Measurements from ENCODE around the gene ENO1. TPM values are rescaled to one million over a fixed set of nuclear protein-coding genes. Genes with fewer than 3 reads are reported as not detected.
A peak's percentile ranks its signal among the peaks of the same experiment; 100 is the strongest.

ENO1 gene
- total and polyA plus RNA-seq, 10 donors: 249 to 751 (median 390) TPM

DNA sequence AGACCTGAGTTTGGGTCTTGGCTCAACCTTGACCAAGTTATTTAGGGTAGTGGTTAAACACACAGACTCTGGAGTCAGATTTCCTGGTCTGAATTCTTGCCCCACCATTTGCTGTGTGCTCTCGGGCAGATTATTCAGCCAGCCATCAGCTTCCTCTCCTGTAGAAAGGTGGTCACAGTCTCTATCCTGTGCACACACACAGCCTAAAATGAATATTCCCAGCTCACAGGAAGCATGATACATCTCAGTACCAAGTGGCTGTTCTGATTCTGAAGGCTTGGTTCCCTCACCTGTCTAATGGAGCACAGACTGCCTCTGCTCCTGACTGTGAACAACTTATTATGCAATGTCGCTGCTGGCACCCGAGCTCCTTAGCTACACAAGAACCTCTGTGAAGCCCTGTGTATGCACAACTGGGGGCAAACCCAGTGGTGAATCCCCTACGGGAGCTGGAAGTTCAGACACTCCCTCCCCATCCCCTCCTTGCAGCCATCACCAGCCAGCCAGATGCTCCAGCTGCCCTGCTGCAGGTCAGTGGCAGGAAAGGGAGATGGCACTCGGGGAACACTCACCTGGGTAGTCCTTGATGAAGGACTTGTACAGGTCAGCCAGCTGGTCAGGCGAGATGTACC, 13.7 kb downstream of the ENO1 start:
- no peak overlapping the region for H3K4me3 ChIP-seq
- H3K36me3 ChIP-seq: peaks cover 6 to 100% (median 100%) of the 10 kb centered on the region in 6 donors
- TF ChIP-seq CTCF (IDR thresholded peaks at IDR 0.05 in 8 of 11, conservative IDR thresholded peaks at IDR 0.05 in 3 of 11) (no peak), POLR2AphosphoS5 (IDR thresholded peaks at IDR 0.05) (no peak), POLR2A (IDR thresholded peaks at IDR 0.05) (no peak)
- no peak for DNase-seq
- peaks cover 0 to 52% (median 3%) of the 10 kb centered on the region in 6 donors for H3K4me1 ChIP-seq
- H3K27me3 ChIP-seq (replicated peaks in 1 of 7): no peaks in the 10 kb centered on the region
- intact Hi-C loops (cut with DNase I; ENCODE audit: low total_unique reads): no loop called here
- H3K9me3 ChIP-seq: no peaks in the 10 kb centered on the region
- H3K27ac ChIP-seq: peak overlapping the region in 1 of 8 donors; percentile 51
- 79 to 96% (median 84%) methylated on average over 5 to 6 of the region's 6 CpGs for WGBS, 5 donors

GRCh38 chr1:8863794-8864233, 14.7 kb downstream of the ENO1 start:
- intact Hi-C loops (cut with DNase I; ENCODE audit: low total_unique reads): no loop called here
- H3K9me3 ChIP-seq: no peaks in the 10 kb centered on the region
- peaks cover 2 to 53% (median 12%) of the 10 kb centered on the region in 6 donors for H3K4me1 ChIP-seq
- TF ChIP-seq POLR2AphosphoS5 (IDR thresholded peaks at IDR 0.05): peak in 1 of 3 donors; percentile 16
- TF ChIP-seq POLR2A (IDR thresholded peaks at IDR 0.05): no peak
- no peak for TF ChIP-seq CTCF (IDR thresholded peaks at IDR 0.05 in 8 of 11, conservative IDR thresholded peaks at IDR 0.05 in 3 of 11)
- no peak overlapping the region for H3K4me3 ChIP-seq
- H3K36me3 ChIP-seq: peaks cover 6 to 100% (median 98%) of the 10 kb centered on the region in 6 donors
- no peak for DNase-seq
- no peaks in the 10 kb centered on the region for H3K27me3 ChIP-seq (replicated peaks in 1 of 7)
- WGBS, 5 donors: 93 to 98% (median 94%) methylated on average over 12 to 13 of the region's 13 CpGs
- no peak overlapping the region for H3K27ac ChIP-seq

DNA sequence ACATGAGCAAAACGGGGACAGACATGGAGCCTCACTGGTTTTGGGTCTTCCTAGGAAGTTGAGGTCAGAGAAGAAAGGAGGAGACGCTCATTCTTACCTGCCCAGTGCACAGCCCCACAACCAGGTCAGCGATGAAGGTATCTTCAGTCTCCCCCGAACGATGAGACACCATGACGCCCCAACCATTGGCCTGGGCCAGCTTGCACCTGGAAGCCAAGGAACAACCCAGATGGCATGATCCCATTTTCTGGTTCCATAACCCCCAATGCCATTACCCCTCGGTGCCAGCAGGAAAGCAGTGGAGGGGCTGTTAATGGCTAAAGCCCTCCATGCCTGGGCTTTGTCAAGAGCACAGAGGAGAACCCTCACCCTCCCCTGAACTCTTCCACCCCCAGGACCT, 15.3 kb downstream of the ENO1 start:
- H3K9me3 ChIP-seq: no peaks in the 10 kb centered on the region
- no peak overlapping the region for H3K4me3 ChIP-seq
- intact Hi-C loops (cut with DNase I; ENCODE audit: low total_unique reads): no loop called here
- no peak for DNase-seq
- H3K4me1 ChIP-seq: peaks cover 8 to 54% (median 19%) of the 10 kb centered on the region in 6 donors
- H3K36me3 ChIP-seq: peaks cover 6 to 100% (median 94%) of the 10 kb centered on the region in 6 donors
- WGBS, 5 donors: 86 to 97% (median 91%) methylated on average over 7 of the region's 7 CpGs
- no peak overlapping the region for H3K27ac ChIP-seq
- TF ChIP-seq POLR2AphosphoS5 (IDR thresholded peaks at IDR 0.05) (no peak), CTCF (IDR thresholded peaks at IDR 0.05 in 8 of 11, conservative IDR thresholded peaks at IDR 0.05 in 3 of 11) (no peak), POLR2A (IDR thresholded peaks at IDR 0.05) (no peak)
- no peaks in the 10 kb centered on the region for H3K27me3 ChIP-seq (replicated peaks in 1 of 7)

GRCh38 chr1:8862528-8862927, 16.0 kb downstream of the ENO1 start:
- no peak overlapping the region for H3K4me3 ChIP-seq
- H3K4me1 ChIP-seq: peaks cover 8 to 60% (median 25%) of the 10 kb centered on the region in 6 donors
- TF ChIP-seq POLR2A (IDR thresholded peaks at IDR 0.05) (no peak), CTCF (IDR thresholded peaks at IDR 0.05 in 8 of 11, conservative IDR thresholded peaks at IDR 0.05 in 3 of 11) (peak in 8 of 11 experiments; percentile 19 to 69 (median 50)), POLR2AphosphoS5 (IDR thresholded peaks at IDR 0.05) (peak in 1 of 3 donors; percentile 47)
- H3K27ac ChIP-seq: peak overlapping the region in 2 of 8 donors; percentile 16 to 36
- WGBS, 5 donors: 80 to 97% (median 85%) methylated on average over 3 to 4 of the region's 4 CpGs
- peaks cover 6 to 100% (median 93%) of the 10 kb centered on the region in 6 donors for H3K36me3 ChIP-seq
- no peak for DNase-seq
- H3K9me3 ChIP-seq: no peaks in the 10 kb centered on the region
- intact Hi-C loops (cut with DNase I; ENCODE audit: low total_unique reads): no loop called here
- no peaks in the 10 kb centered on the region for H3K27me3 ChIP-seq (replicated peaks in 1 of 7)
